GM21576 (cell line): ENCODE data around the gene ALG12.

Experiments used
- ATAC-seq: cut with Tn5 transposase; IDR thresholded peaks from one replicate; pipeline ENCODE4 v1.9.1; 2021; ENCODE audit warnings: mild to moderate bottlenecking, moderate library complexity; ENCODE audit not compliant: unreplicated experiment

Gene ALG12

GRCh38 chr22:49894322-49895054, 23.8 kb downstream of the ALG12 start:
- ATAC-seq = no peak

- ATAC-seq = no peak
These were observed 25.2 kb downstream of the ALG12 start for GRCh38 chr22:49893025-49893424.

- no peak for ATAC-seq
These were observed 25.9 kb downstream of the ALG12 start for GRCh38 chr22:49892226-49892899.

DNA sequence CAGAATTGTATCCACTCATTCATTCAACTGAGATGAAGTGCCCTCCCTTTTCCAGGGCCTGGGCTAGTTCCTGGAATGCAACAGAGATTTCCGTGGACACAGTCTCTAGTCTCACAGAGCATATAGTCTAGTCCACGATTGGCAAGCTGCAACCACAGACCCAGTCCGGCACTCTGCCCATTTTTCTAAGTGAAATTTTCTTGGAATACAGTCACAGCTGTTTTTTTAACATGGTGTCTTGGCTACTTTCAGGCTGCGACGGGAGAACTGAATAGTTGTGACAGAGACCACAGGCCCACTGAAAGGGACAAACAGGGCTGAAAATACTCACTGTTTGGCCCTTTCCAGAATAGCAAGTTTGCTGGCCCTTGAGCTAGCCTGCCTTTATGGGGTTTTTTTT, 29.2 kb downstream of the ALG12 start:
- no peak for ATAC-seq

DNA sequence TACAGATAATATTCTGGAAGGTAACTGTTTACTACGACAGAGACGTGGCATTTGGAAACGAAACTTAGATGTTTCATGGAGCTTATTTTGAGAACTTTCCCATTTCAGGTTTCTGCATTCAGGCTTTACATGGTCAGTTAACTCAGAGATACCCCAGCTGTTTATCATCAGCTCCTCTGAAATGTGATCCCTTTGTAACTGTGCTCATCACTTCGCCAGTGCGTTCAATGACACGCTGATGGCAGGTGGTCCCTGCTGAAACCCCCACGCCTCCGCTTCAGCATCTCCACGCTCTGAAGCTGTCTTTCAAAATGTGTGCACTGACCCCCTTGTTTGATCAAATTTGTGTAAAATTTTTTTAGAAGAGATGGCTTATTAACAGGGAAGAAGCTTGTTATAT, 30.5 kb downstream of the ALG12 start:
- ATAC-seq = no peak

DNA sequence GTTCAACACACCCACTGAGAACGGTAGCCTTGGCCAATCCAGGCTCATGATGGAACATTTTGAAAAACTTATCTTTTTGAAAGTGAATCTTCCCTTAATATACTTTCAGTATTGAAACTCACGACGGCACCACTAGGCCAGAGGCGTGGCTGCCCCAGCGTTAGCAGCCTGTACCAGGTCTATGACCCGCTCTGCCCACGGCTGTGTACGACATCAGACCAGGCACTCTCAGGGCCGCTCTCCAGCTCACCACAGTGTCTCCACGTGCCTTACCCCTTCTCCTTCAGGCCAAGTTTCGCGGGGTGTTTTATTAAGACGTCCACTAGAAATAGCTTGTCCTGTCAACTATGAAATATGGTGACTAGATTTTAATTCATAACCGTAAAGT, 31.2 kb downstream of the ALG12 start:
- ATAC-seq = no peak

GRCh38 chr22:49886346-49887063, 31.7 kb downstream of the ALG12 start:
- no peak for ATAC-seq

- ATAC-seq = no peak
These were observed 32.4 kb downstream of the ALG12 start for GRCh38 chr22:49885881-49886280.

GRCh38 chr22:49885281-49885680, 33.0 kb downstream of the ALG12 start:
- ATAC-seq = no peak

- ATAC-seq = no peak
These were observed 33.6 kb downstream of the ALG12 start for GRCh38 chr22:49884503-49885260.

DNA sequence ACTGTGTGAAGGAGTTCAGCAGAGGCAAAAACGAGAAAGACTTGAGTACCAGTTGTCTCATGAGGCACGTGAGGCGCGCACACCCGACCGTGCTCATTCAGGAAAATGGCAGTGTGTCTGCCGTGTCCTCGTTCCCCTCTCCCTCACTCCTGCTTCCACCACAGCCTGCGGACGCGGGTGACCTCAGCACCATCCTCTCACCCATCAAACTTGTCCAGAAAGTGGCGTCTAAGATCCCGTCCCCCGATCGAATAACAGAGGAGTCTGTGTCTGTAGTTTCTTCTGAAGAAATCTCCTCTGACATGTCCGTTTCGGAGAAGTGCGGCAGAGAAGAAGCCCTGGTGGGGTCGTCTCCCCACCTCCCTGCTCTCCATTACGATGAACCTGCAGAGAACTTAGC, 34.2 kb downstream of the ALG12 start:
- no peak for ATAC-seq

GRCh38 chr22:49883294-49883640, 35.0 kb downstream of the ALG12 start:
- no peak for ATAC-seq

GRCh38 chr22:49882519-49883293, 35.5 kb downstream of the ALG12 start:
- ATAC-seq = no peak

DNA sequence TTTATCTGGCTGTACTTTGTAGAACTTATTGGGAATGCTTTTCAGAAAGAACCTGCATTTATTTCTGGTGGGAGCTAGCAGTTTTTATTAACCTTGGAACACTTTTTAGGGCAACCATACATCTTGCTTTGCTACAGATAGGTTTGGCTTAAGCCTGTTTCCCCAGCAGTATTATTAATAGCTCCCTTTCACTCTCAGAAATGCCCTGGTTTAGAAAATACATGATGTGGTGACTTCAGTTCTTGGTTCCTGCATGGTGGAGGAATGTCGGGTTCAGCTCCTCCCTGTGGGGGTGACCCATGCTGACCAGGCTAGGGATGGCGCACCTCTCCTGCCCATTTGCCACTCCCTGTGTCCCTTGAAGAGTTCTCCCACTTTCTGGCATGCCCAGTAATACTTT, 36.4 kb downstream of the ALG12 start:
- ATAC-seq = peak; percentile 40

DNA sequence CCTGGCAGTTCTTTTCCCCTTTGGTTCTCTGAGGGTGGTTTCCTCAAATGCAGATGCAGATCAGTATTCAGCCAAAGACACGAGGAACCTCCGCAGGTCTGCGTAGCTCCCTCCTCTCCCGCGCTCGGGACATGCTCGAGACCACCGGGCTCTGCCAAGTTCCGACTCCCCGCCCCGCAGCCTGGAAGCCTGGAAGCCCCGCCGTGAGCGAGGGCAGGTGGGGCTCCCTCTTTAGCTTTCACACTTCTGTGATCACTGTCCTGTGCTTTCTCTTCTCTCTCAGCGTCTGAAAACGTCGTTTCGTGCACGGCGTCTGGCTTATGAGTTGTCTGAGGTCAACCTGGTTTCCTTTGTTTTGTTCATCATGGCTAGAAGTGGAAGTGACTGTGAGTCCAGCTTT, 38.0 kb downstream of the ALG12 start:
- ATAC-seq = no peak

GRCh38 chr22:49879871-49880270, 38.4 kb downstream of the ALG12 start:
- no peak for ATAC-seq

- ATAC-seq = no peak
These were observed 40.0 kb downstream of the ALG12 start for GRCh38 chr22:49878206-49878605.

DNA sequence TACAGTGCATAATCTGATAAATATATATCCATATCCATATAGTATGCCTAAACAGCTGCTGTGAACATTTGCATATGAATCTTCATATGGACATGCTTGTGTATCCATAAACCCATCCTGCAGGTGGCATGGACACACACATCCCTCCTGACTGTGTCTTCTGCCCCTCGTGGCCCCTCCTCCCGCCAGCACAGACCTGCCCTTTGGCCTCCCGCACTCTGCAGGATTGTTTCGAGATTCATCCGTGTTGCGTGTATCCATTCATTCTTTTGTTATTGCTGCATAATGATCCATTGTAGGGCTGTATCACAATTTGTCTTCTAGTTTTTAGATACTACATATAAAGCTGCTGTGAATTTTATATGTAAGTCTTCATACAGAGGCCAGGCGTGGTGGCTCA, 40.6 kb downstream of the ALG12 start:
- ATAC-seq = no peak

- ATAC-seq = no peak
These were observed 44.9 kb downstream of the ALG12 start for GRCh38 chr22:49873228-49873940.

DNA sequence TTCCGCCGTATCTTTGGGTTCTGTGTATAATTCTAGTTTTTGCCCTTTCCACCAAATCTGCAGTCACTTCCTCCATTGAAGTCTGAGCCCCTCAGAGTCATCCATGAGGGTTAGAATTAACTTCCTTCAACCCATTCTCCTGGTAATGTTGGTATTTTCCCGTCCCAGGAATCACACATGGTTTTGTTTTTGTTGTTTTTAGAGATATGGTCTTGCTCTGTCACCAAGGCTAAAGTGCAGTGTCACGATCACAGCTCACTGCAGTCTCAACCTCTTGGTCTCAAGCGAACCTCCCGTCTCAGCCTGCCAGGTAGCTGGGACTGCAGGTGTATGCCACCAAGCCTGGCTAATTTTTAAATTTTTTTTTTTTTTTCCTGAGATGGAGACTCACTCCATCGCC, 45.9 kb downstream of the ALG12 start:
- no peak for ATAC-seq
